GM18499 (cell line): Measurements from ENCODE around the gene CUEDC1.

Experiments used
- ATAC-seq: cut with Tn5 transposase; IDR thresholded peaks from one replicate; pipeline ENCODE4 v1.9.1; 2021; ENCODE audit warnings: moderate number of reproducible peaks; ENCODE audit not compliant: insufficient read depth, unreplicated experiment

Gene CUEDC1

DNA sequence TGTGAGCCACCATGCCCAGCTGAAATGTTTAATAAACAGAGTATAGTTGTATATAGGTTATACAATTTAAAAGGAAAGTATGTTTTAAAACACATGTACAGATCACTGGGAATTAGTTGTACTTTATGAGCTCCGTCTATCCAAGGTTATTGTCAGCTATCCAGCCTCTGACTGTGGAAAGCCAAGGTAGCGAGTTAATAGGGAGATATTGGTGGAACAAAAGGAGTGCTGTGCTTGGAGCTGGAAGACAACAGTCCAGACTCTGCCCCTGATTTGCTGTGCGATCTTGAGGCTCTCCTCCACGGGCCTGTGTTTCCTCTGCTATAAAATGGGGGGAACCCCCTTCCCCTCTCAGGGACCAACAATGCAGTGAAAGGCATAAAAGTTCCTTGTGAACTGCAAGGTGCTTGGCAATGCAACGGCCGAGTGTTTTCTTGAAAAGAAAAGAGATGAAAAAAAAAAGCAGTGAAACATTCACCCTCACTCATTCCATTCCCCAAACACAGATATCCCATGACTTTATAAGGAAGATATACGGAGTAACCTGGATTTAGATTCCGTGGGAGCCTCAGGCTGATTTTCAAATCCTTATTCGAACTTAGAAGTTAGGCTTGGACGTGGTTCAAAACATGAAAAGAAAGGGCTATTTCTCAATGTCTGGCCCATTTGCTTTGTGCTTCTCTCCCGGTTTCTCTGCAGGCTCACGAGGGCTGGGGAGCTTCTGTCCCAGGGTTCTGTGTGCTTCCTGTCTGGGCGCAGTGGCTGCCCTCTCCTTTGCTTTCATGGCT, 34.1 kb downstream of the CUEDC1 start:
- no peak for ATAC-seq

DNA sequence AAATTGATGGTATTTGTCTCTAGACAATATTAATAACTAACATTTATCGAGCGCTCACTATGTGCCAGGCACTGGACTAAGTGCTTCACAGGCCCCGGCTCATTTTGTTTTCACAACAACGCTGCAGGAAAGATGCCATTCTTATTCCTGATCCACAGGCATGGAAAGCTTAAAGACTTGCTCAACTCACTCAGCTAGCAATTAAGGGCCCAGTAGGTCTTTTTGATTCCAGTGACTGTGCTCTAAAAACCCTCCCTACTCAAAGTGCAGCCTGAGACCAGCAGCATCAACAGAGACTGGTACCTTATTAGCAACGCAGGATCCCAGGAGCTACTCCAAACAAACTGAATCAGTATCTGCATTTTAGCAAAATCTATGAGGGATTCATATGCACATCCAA, 35.3 kb downstream of the CUEDC1 start:
- ATAC-seq = no peak

DNA sequence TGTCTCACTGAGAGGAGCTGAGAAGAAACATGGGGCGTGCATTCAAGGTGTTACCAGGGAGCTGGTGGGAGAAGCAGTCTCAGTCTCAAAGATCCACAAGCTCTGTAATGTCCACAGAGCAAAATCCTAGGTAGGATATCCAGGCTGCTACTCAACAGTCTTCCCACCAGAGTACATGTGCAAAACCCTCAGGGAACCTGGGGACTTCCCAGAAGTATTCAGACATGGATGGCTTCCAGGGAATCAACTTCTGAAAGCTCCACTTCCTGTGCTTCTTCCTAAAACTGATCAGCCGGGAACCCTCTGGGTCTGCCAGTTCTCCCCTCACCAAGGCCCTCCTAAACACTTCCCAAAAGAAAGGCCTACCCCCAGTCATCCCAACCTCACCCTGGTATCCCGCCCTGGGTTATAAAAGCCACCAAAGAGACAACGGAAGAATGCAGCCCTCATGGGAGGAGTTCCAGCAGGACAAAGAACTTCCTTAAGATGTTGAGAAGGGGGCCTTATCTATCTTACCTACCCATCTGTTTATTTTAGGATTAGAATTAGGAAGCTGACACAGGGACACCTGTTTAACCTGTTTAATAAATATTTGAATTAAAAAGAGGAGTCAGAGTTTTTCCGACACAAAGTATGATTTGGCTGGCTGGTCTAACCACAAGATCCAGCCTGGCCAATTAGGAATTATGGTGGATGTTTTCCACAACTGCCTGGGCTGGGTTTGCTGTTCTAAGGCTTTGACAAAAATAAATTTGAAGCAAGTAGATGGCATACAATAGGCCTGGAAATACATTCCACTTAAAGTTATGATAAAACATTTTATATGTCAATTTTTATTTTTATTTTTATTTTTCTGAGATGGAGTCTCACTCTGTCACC, 37.0 kb downstream of the CUEDC1 start:
- no peak for ATAC-seq

DNA sequence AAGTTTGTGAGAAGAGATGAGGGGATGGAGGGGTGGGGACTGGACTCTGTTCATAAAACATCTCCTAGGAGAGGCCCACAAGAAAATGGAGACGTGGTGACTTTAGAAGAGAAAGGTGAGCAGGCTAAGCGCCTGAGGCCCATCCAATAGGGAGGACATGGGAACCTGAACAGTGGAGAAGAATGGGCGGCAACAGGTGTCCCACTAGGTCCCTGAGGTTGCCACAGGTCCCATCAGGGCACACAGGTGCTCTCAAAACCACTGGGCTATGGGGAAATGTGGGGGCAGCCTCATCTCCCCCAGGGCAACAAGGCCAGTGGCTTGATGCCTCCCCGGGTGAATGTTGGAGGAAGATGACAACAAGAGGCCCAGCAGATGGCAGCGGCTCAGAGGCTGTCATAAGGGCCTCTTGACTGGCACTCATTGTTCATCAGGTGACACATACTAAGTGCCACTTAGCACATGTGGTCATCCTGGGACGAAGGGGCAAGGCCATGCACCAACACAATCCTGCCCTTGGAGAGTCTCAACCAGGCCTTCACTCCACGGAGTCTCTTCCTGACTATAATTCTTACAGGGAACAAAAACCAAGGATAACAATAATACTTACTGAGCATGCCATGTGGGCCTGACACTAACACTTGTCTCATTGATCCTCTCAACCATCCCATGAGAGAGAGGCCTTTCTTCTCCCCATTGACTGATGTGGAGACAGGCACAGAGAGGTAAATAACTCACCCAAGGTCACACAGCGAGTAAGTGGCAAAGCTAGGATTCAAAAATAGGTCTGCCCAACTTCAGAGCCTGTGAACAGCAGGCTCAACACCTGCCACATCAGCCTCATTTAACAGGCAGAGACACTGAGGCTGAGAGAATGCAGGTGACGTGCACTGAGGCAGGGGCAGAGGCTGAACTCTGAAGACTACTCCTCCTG, 38.0 kb downstream of the CUEDC1 start:
- no peak for ATAC-seq

DNA sequence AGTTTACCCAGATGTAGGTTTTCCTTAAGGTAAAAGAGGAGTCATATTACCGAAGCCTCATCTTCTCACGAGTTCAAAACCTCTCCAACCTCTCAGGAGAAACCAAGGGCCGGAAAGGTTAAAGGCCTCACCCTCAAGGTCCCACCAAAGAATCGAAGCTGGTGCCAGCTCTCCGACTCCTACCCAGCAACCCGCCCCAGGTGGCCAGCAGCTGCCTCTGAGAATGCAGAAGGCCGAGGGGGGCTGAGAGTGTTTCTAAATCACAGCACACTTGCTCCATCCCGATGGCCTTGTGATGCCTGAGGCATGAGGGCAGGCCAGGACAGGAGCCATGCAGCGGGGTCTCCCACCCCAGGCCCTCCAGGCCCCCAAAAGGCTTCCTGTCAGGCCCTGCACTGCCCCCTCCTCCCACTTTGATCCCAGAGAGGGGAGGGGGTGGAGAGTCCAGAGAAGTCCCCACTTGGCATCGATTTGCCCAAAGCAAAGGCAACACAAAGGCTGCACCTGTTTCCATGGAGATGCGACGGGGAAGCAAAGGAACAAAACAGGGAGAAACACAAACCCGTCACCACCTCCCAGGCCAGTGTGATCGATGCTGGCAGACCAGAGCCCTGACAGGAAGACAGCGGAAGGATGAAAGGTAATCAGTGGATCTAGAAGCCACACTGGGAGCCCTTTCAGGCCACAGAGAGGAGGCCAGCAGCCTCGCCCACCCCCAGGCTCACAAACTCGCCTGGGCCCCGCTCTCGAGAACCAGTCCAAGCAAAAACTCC, 39.0 kb downstream of the CUEDC1 start:
- no peak for ATAC-seq

DNA sequence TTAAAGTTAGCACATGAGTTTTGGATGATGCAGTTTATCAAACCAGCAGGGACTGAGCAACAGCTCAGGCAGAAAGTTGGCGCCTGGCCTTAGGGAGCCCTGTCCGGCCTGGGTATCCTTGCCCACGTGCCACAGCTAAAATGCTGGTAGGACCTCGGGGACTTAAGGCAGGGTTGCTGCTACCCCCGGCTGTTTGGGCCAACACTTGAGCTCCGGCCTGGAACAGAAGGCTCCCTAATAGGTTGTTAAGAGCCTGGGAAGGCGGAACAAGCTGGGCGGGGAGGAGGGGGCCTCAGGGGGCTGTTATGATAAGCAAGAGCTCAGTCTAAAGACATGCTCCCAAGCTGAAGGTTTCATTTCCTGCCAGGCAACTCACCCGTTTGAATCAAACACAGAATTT, 39.7 kb downstream of the CUEDC1 start:
- ATAC-seq = no peak

DNA sequence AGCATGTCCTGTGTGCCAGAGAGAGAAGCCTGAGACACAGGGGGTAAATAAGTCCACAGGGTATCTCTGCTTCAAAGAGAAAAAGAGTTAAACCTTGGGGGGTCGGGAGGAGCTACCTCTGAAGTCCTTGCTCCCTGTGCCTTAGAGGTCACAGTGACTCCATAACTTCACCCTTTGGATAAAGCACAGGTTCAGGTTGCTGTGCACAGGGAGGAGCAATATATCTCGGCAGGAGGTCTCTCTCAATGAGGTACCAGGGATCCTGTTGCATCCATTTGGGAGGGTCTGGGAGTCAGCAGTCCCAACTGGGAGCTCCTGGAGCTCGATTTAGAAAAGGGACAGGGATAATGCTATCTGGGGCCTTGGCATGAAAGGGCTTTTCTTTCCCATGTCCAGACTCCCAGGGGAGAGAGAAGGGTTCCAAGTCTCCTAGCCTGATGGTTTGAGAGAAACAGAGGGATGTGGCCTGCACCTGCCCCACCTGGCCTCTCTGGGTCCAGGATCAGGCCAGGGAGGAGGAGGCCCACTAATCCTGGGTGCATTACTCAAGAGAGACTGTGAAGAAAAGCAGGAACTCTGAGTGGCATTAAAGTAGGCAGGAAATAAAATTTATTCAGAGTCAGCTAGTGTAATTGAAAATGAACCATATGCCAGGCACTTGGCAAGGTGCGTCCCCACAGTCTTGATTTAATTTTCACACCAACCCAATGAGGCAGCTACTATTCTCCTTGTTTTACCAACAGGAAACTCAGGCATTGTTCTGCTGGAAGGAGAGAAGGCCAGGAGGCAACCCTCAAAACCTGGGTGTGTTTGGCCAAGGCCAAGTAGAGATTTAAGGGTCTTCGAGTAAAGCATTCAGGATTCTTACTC, 40.7 kb downstream of the CUEDC1 start:
- no peak for ATAC-seq

DNA sequence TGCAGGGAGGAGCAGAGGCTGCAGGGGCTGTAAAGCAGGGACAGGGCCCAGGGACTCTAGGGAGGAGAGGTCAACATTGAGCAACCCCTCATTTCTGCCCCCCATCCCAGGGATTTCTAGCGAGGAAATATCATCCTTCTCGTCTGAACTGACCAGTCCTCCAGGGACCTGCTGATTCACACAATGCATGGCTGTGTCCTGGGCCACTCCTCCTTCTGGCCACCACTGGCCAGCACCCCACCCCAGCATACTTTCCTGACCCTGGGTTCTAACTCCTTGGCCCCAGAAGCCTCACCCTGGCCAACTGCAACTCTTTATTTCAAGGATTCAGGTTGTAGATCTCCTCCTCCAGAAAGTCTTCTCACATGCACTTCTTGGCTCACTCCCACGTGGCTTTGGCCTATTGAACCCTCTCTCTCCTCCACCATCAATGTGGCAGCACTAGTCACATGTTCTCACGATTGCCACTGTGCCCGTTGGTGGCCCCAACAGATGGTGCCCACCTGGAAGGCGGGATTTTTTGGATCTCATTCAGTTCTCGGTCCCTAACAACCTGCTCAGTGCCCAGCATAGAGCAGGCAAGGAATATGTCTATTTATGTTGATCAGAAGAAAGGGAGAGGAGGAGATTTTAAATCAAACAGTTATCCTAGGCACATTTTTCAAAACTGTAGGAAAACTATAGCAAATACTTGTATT, 41.5 kb downstream of the CUEDC1 start:
- ATAC-seq = no peak

DNA sequence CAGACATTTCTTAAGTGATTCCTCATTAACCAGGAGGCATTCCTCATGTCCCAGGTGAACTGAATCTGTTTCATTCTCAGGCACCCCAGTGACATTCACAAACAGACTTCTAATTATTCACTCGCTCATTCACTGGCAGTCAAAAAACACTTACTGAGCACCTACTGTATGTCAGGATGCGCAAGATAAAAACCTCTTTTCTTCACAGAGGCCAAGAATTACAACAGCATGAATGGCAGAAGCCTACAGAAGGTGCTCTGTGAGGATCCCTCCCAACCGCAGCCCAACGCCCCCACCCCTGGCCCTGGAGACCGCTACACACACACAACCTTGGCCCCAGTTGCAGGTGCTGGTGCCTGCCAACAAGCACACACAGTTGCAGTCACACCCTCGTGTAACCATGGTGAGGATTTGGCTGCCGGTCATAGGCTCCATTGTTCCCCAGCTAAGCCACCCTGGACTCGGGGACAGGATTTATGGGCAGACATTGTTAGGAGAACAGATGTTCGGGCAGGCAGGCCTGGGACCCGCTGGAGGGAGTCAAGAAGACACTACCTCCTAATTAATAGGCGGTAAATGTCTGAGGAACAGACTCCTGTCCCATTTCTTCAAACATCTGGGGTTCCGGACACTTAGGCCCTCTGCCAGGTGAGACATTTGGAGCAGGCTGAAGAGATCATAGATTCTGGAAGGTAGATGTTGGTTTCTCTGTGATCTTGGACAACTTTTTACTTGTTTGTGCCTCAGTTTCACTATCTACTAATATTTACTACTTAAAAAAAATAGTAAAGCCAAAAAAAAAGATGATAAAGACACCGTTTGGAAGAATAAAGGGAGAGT, 43.2 kb downstream of the CUEDC1 start:
- ATAC-seq = no peak

DNA sequence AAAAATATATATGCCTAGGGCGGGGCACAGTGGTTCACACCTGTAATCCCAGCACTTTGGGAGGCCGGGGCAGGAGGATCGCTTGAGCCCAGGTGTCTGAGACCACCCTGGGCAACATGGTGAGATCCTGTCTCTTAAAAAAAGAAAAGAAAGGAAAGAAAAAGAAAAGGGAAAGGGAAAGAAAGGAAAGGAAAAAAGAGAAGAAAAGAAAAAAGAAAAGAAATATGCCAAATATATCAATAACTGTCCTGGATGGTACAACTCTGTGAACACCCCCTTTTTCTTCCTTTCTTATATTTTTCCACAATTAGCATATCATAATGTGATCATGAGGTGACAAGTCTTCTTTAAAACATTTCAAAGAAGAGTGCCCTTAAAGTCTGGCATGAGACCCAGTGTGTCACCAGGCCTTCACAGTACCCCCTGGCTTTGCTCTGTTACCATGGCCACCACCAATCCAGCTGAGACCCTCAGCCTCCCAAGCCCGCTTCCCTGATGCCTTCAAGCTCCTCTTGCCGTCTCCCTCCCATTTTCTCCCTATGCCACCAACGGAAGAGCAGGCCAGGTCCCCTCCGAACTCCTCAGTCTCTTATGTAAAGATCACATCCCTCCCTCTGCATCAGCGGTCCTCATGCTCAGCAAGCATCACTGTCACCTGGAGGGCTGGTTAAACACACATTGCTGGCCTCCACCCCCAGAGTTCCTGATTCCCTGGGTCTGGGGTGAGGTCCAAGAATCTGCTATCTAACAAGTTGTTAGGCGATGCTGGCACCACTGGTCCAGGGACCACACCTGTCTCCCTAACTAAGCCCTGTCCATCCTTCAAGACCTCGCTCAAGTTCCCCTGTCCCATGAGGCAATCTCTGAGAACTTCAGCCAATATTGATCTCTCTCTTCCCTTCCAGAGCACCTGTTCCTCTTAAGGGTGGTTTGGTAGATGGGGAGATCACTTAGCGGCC, 44.5 kb downstream of the CUEDC1 start:
- ATAC-seq = no peak

DNA sequence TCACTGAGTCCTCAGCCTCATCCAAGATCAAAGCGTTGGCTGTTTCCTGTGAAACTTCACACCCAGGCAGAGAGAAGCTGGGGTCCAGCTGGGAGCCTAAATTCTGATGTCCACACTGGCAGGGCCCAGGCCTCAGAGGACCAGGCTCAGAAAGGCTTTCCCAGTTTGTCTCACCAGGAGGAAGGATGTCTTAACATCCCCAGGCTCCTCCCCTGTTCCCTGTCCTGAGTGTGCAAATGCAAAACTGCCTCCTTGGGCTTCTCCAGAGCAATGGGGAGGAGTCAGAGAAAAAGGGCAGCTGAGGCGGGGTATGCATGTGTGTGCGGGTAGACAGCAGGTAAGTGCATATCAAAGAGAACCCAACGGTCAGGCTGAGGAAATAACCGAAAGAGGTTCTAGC, 45.7 kb downstream of the CUEDC1 start:
- no peak for ATAC-seq

DNA sequence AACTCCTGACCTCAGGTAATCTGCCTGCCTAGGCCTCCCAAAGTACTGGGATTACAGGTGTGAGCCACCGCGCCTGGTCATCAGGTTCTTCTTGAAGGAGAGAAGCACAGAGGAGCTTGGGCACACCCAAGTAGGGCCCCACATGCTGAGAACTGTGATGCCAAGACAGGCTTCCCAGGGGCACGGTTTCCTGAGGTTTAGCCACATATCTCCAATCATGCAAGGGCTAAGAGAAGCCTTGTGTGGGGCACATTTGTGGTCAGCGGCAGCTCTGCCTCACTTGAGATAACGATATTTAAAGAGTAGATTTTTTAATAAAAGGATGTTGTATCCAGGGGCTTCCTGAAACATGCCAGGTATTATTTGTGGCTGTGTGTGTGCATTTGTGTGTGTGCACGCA, 46.9 kb downstream of the CUEDC1 start:
- ATAC-seq = no peak

DNA sequence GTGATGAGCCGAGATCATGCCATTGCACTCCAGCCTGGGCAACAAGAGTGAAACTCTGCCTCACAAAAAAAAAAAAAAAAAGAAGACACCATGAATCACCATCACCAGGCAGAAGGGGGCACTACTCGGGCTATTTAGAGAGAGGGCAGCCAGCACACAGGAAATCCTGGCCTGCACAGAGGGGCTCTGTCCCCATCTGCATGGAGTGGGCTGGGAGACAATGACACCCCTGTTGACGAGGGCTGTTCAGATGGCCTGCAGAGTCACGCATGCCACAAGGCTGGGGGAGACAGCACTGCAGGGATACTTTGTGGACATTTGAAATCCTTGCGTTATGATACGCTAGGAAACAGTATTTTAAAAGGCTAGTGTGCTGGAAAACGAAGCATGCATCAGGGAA, 48.3 kb downstream of the CUEDC1 start:
- ATAC-seq = no peak

DNA sequence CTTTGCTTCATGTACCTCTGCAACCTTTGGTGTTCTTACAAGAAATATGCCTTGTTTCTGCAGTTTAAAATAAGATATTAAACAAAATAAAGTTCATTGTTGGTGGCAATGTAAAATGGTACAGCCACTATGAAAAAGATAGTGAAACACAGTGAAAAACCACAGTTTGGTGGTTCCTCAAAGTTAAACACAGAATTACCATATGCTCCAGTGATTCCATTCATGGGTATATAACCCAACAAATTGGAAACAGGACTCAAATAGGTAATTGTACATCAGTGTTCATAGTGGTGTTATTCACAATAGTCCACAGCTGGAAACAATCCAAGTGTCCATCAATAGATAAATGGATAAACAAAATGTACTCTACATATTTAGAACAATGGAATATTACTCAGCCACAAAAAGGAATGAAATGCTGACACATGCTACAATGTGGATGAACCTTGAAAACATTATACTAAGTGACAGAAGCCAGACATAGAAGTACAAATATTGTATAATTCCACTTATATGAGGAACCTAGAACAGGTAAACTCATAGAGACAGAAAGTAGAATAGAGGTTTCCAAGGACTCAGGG, 49.2 kb downstream of the CUEDC1 start:
- no peak for ATAC-seq

DNA sequence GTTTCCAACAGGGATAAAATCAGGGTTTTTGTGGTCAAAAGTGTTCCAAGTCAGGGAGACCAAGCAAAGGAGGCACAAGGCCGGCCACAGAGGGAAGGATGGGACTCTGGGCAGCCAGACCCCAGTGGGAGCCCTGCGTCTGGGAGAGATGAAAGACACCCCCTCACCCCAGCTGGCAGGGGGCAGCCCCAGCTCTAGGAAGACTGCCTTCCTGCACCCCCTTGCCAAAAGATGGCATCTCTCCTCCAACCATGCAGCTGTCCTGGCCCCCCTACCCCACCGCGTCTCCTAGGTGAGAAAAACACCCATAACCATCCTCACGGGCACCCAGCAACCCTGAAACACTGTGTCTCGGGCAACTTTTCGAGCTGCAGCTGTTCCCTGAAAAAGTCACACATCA, 51.3 kb downstream of the CUEDC1 start:
- no peak for ATAC-seq
